Right ventricle myocardium inferior (tissue), 1 donor: ENCODE measurements around the gene NPHP4. TPM values are rescaled to one million over a fixed set of nuclear protein-coding genes. Genes with fewer than 3 reads are reported as not detected.

Experiments
- ATAC-seq: fragments of 200-7000 bp; cut with Tn5 transposase; one replicate; pipeline ENCODE4 v1.9.1; 2020; ENCODE audit warnings: mild to moderate bottlenecking, moderate library complexity
- DNase-seq: peaks from one replicate; pipeline ENCODE4 v3.0.0; 2021; ENCODE audit errors: missing footprints
- intact Hi-C: fragments of 100-400 bp; cut with DNase I; formaldehyde crosslinking; loops from one replicate; pipeline ENCODE4 v1.11.0; 2022
- total RNA-seq: library from RNA; stranded (reverse); fragmentation: NEBNext Ultra II Directional; extraction: Animal tissue kit (Norgen Biotek cat#: 25700); gene quantifications from one replicate; pipeline ENCODE4 v1.2.1, GENCODE V29; 2021
- donor health status: DM: no; HTN: yes; CAD: no; lungs with severe emphysema.

NPHP4 gene
- total RNA-seq, 1 donor from 2014 or later = 4.8 TPM

DNA sequence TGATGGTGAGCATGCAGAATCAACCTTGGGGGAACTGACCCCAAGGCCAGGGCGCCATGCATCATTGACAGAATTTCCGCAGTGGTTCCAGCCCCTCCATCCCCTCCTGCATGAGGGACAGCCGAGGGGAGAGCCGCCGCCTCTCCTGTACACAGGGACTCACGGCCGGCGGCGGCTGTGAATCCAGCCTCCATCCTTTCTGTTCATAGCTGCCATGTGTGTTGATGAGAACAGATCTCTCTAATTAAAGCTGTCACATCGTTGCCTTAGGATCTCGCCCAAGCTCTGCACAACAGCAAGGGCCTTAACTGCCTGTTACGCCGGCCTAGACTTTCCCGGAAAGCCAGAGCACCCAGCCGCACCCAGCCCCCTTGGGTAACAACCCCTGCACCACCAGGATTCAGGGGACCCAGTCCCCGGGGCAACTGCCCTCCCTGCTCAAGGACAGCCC lies 151.6 kb downstream of the NPHP4 start:
- intact Hi-C loops = no loop called here
- ATAC-seq = no peak
- peak; percentile 63 for DNase-seq

DNA sequence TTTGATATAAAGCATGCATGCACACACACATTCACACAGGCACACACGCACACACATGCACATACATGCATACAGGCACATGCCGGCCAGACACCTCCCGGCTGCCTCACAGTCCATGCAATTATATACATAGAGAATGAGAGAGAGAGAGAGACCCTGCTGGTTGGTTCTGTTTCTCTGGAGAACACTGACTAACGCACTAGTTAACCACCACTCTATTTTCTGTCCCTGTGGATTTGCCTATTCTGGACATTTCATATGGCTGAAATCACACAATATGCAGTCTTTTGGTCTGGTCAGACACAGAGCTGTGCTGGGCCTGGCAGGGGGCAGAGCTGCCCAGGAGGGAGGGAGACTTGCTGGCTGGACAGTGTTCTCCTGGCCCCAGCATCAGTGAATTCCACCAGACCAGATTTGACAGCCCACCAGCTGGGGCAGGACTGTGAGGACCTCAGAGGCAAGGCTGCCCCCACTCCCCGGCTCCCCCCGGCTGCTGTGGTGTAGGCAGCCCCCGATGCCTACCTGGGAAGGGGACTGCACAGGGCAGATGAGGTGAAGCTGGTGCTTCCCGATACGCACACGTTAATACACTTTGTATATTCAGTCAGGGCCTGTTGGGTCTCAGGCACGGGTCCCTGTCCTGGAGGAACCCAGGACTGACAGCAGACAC lies 152.2 kb downstream of the NPHP4 start:
- intact Hi-C loops = no loop called here
- ATAC-seq (no peak), DNase-seq (peak; percentile 34)

DNA sequence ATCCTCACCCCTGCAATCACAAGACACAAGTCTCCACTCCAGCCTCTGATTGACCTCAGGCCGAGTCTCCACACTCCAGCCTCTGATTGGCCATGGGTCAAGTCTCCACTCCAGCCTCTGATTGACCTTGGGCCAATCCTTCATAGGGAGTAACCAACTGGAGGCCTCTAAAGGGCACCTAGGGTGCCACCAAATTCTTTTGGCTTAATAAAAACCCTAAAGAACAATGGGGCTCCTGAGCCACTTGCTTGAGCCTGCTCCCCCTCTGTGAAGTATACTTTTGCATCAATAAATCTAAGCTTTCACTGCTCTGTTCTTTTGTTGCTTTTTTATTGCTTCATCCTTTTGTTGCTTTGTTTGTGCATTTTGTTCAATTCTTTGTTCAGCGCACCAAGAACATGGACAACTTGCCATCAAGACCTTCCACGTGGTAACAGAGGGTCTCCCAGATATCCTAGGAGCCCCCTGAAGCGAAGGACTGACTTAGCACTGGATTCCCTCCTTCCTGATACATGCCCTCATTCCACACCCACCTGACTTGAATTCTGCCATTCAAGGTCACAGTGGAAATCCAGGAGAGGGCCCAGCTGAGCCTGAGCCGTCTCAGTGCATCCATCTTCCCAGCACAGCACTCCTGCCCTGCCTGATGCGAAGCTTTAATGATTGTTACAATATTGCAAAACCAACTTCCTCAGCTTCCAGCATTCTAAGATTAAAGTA lies 152.9 kb downstream of the NPHP4 start:
- ATAC-seq (no peak), DNase-seq (no peak)
- intact Hi-C loops = no loop called here

DNA sequence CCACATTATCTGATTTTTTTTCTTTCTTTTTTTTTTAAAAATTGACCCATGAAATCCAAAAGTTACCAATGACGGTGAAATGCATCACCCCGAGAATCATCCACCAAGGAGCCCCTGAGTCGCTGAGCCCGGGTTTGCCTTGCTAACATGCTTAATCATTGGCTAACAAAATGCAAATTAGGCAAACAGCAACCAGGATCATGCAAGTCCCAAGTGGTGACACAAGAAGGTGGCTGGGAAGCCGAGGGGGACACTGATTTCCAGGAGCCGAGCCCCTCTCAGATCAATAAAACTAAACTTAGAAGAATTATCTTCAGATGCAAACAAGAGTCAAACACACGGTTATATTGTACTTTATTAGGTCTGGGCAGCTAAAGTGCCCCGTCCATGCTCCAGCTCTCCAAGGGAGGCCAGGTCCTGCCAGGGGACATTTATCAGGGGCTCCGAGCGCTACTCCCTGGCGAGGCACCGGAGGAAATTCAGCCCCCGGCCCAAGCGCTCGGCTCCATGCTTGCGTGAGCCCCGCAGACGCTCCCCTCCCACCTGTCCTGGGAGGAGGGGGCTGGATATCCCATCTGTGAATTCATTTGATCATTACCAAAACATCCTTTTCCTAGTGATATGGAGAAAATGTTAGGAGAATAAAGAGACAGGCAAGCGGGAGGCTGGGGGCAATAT lies 154.1 kb downstream of the NPHP4 start:
- intact Hi-C loops = no loop called here
- DNase-seq (peak; percentile 41), ATAC-seq (no peak)

DNA sequence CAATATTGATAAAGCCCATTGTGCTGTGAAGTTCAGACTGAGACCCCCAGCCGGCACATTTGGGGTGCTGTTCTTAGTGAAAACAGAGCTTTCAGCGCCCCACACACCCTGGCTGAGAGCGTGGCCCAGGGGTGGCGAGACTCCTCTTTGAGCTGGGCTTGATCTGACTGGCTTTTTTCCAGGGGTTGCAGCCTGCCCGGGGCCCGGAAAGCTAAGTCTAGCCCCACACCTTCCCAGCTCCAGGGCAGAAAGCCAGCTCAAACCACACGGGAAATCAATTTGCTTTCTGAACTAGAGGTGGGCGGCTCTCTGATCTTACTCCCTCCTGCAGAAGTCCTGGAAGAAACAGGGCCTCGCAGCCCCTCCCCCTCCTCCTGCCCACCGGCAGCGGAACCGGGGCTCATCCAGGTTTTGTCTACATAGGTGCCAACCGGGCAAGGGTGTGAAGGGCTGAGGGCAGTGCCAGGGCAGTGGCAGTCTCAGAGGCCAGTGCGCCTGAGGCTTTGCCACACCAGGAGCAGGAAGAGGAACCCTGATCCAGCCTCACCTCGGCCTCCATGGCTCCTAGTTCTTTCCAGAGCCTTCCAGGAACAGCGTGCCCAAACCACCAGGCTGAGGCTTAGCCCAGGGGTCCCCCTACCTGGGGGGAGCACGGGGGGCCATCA lies 155.3 kb downstream of the NPHP4 start:
- intact Hi-C loops = no loop called here
- no peak for ATAC-seq
- peak; percentile 50 for DNase-seq

DNA sequence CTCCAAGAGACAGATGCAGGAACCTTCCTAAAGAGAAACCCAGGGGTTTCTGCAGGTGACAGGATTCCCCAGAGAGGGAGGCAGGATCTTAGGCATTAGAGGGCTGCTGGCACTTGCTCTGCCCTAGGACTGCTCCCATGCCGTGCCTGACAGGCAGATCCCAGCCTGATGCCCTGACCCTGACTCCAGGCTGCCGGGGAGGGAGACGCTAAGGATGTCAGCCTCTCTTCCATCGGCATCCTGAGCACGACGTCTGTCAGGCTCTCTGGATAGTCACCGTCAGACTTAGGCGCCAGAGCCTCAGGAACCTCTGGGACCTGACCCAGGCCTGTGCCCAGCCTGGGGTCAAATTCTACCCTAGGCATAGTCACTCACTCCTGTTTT lies 157.1 kb downstream of the NPHP4 start:
- ATAC-seq = no peak
- intact Hi-C loops = no loop called here
- DNase-seq = peak; percentile 40

DNA sequence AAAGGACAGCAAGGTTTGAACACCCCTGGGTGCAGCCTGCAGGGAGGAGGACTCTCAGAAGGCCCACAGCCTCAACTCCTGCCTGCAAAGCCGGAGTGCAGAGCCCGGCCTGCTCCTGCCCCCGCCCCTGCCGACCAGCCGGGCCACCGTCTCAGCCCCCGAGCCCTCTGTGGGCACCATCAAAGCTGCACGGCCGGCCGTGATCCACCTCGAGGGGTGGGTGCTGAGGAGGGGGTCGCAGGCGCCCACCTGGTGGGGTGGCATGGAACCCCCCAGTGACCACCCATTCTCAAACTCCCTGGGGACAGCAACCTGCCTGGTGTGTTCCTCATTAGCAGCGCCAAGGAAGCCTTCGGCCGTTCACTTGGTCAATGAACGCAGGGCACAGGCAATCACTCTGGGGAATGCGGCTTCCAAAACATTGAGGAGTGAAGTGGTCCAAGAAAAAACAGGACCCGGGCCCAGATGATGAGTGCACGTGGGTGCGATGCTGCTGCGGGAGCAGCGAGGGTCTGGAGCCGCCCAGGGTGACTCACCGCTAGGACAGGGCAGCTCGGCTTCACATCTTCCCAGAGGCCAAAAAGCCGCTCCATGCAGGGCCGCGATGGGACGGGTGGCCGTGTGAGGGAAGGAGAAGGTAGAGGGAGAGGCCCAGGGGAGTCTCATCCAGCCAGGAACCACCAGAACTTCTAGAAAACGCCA lies 157.6 kb downstream of the NPHP4 start:
- ATAC-seq (no peak), DNase-seq (peak; percentile 63)
- intact Hi-C loops = no loop called here

DNA sequence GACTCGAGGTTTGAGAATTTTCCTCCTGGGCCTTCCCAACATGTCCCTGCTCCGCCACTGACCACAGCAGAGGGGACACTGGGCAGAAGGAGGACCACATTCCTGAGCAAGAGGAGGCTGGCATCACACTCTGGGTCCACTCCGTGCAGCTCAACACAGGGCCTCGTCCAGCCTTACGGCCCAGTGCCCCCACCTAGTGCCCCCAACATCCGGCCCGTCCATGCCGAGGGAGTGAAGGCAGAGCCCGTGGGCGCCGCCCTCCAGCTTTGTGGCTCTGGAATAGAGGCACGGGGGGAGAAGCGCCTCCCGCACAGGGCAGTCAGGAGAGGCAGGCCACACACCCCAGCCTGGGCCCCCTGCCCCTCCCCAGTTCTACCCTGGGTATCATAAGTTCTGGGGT lies 158.3 kb downstream of the NPHP4 start:
- no peak for DNase-seq
- no peak for ATAC-seq
- intact Hi-C loops = no loop called here

DNA sequence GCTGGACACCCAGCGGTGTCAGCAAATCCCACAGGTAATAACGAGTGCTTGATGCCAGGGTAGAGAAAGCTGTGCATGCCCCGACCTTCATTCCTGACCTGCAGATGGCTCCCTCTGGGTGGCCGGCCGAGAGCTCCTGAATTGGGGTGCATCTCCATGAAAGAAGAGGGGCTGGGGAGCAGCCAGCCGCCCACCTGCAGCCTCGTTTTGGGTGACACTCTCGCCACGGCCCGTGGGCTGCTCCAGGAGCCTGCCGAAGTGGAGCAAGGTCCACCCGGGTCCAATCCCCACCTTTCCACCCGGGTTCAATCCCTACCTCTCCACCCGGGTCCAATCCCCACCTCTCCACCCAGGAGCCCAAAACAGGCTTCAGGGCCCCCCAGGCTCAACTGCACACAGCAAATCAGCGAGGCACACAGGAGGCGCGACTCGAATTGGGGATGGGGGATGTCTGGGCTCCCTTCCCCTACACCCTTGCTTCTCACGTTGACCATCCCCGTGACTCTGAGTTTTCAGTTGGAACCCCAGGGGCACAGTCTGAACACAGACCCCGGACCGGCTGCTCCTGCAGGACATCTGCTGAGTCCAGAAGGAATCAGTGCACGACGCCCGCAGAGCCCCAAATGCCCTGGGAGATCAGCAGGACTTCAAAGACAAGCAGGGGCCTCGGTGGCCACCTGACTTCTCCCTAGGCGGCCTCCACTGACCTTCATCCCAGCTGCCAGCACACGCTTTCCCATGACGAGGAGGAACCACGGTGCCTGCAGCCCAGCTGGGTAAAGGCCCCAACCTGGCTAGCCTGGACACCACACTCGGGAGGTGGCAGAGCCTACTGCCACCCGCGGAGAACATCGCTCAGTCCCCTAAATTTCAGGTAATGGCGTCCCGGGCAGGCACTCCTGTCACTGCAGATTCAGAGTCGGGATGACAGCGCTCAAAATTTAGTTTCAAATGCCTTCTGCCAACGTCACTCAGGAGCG lies 159.0 kb downstream of the NPHP4 start:
- intact Hi-C loops = no loop called here
- no peak for DNase-seq
- ATAC-seq = no peak

DNA sequence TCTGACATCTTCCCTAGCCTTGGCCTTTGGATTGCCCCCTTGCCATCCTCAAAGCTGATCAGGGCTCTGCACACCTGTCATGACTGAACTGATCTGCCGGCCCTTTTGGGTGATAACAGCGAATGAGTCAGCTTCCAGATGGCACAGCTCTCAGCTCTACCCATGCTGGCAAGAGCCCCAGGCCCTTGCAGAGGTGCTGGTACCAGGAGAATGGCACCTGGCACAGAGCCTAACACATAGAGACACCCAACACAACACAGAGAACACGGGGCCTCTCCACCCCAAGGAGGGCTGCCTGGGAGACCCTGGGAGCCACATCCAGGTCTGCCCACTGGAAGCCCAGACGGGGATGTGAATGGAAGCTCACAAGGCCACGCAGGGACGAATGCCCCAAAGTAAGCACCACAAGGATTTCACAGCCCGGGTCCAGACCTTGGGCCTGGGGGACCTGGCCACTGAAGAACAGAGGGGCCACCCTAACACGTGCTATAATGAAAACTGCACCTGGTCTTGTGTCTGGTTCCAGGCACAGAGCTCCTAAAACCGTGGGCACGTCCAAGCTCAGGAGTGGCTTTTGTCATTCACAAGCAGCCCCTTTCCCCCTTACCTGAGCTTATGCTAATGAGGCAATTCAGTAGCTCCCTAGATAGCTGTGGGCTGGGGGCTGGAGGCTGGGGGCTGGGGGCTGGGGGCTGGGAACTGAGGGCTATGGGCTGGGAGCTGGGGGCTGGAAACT lies 160.5 kb downstream of the NPHP4 start:
- ATAC-seq (no peak), DNase-seq (no peak)
- intact Hi-C loops = no loop called here

DNA sequence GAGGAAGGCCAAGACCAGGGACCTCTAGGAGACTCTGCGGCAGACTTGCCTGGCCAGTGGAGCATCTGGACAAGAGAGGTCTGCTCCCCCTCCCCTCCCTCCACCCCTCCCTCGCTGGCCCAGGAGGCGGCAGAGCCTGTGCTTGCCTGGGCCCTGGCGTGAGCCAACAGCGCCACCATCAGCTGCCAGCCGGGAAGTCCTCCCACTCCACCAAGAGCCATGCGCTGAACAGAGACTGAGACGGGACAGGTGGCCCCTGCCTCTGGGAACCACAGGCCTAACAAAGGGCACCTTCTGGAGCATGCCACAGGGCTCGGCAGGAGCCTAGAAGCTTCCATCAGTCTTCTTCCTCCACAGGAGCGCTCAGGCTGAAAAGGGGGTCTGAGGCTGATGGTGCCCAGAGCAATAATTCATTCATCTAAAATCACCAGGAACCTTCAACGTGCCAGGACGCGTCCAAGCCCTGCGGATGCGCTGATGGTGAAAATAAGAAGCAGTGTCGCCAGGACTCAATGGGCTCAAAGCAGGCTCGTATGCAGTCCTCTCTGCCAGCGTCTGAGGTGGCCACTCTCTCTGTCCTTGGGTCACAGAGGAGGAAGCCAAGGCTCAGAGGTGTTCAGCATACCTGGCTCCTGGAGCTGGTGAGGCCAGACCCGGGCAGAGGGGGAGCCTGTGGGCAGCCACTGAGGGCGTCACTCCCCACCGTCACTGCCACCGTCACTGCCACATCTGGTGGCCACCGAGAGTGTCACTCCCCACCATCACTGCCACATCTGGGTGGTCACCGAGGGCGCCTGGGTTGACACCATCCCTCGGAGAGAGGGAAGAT lies 161.2 kb downstream of the NPHP4 start:
- DNase-seq (no peak), ATAC-seq (no peak)
- intact Hi-C loops = no loop called here

DNA sequence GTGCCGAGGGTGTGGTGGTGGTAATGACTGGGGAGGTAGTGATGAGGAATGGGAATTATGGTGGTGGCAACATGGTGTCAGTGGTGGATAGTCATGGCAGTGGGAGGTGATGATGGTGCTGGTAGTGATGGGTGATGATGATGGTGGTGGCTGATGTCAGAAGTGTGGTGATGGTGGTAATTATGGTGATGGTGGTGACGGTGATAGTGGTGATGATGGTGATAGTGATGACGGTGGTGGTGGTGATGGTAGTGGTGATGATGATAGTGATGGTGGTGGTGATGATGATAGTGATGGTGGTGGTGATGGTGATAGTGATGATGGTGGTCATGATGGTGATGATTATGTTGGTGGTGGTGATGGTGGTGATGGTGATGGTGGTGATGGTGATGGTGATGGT lies 162.8 kb downstream of the NPHP4 start:
- intact Hi-C loops = no loop called here
- DNase-seq = no peak
- ATAC-seq = no peak

DNA sequence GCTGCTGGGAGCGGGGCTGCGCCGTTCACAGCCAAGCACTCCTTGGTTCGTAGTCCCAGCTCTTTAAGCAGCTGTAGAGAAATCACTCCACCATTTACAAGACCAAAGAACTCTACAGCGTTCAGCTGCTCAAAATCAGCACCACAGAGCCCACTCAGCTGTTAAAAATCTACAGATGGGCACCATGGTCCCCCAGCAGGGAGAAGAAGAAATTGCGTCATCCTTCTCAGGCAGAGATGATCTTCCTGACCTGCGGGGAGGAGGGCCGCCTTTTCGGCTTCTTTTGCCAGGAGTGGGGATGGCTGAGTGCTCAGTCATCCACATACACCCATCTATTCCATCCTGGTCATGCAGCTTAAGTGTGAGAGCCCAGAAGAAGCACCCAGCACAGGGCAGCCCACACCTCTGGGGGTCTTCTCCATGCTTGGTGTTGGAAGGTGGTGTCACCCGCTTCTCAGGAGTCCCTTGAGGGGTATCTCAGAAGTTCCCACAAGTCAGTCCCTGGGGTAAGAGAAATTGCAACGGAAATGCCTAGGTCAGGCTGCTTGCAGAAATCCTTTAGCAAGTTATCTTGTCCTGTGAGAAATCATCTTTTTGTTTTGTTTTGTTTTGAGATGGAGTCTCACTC lies 163.8 kb downstream of the NPHP4 start:
- intact Hi-C loops = no loop called here
- no peak for DNase-seq
- no peak for ATAC-seq

DNA sequence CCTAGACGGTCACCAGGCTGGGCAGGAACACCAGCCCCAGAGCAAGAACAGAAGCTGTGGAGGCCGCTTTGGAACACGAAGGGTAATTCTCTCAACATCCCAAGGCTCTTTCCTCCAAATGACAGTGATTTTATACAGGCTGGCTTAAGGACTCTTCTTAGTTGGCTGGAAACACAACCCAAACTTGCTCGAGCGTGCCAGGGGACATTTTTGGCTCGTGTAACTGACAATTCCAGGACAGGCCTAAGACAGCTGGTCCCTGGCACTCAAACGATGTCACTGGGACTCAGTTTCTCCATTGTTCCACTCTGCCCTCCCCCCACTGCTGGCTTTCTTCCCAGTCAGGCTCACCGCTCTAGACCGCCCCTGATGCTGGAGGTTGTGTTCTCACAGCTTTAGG lies 164.7 kb downstream of the NPHP4 start:
- no peak for DNase-seq
- ATAC-seq = no peak
- intact Hi-C loops = no loop called here

DNA sequence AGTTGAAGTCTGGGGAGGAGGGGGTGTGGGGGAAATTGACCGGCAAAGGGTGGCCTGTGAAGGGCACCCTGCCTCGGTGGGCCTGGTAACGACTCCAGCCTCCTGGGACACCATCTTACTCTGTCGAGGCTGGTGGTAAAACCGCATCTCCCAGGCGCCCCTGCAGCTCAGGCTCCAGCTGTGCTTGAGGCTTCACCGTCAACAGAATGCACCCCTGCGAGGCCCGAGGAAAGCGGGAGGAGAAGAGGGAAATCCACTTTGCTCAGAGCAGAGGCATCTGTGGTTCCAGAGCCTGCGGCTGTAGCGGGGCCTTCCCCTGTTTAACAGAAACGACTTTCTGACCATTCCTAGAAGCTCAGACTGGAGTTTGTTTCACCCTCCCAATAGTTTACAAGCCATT lies 165.6 kb downstream of the NPHP4 start:
- intact Hi-C loops = no loop called here
- no peak for DNase-seq
- ATAC-seq = no peak

DNA sequence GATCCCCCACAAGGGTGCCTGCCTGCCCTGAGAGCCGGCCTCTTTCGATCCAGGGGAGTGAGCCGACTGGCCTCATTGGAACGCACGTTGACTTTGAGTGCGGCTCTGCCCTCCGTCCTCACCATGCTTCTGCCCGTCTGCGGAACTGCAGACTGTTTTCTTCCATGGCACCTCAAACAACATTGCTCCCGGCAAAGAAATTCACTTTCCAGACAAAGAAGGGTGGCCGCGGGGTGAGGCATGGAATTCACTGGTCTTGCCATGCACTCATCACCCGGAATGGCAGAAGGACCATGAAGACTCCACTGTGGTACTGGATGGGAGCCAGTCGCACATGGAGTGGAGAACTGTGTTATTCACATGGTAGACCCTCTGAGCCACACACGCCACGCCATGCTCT lies 169.5 kb downstream of the NPHP4 start:
- no peak for DNase-seq
- intact Hi-C loops = no loop called here
- no peak for ATAC-seq
